ENCODE measurements around the gene CD96.
"Not testable (repeated sequence)": the region's sequence is repeated elsewhere in the genome, so short reads cannot be mapped to it uniquely, and the experiment has no call there.

Gene CD96, protein sequence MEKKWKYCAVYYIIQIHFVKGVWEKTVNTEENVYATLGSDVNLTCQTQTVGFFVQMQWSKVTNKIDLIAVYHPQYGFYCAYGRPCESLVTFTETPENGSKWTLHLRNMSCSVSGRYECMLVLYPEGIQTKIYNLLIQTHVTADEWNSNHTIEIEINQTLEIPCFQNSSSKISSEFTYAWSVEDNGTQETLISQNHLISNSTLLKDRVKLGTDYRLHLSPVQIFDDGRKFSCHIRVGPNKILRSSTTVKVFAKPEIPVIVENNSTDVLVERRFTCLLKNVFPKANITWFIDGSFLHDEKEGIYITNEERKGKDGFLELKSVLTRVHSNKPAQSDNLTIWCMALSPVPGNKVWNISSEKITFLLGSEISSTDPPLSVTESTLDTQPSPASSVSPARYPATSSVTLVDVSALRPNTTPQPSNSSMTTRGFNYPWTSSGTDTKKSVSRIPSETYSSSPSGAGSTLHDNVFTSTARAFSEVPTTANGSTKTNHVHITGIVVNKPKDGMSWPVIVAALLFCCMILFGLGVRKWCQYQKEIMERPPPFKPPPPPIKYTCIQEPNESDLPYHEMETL

DNA sequence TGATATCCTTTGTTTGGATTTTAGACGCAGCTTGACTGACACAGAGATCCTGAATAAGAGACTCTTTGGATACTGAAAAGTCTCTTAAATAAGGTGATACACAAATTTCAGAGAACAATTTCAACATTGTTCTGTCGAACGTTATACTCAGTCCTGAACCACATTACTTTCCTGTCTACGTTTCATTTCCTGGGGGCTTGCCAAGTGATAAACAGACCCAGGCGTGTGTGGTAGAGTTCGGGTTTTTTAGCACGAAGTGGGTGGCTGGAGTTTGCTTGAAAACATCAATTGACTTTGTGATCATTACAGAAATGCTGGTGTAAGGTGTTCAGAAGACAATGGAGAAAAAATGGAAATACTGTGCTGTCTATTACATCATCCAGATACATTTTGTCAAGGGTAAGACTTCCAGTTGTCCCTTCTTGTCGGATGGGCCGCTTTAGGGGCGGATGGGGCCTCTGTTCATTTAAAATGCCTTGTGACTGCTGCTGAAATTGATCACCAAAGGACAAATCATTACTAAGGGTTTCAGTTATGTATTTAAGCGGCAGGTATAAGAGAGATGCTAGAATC, at the start of gene CD96:
Gene CD96, plus strand, starts transcription at position 287 of the 573 bp plus-strand sequence. Its CDS starts 52 bp downstream, at position 339.
- no peak for DNase-seq (ENCODE audit: low spot score)

DNA sequence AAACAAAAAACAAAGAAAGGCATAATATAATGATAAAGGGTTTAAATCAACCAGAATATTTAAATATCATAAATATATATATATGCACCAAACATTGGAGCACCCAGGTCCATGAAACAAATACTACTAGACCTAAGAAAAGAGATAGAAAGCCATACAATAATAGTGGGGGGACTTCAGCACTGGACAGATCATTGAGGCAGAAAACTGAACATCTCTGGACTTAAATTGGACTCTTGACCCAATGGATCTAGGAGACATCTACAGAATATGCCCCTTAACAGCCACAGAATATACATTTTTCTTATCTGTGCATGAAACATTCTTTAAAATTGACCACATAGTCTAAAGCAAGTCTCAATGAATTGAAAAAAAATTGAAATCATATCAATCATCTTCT, 48.7 kb upstream of the CD96 start:
- no peak for DNase-seq (ENCODE audit: low spot score)

DNA sequence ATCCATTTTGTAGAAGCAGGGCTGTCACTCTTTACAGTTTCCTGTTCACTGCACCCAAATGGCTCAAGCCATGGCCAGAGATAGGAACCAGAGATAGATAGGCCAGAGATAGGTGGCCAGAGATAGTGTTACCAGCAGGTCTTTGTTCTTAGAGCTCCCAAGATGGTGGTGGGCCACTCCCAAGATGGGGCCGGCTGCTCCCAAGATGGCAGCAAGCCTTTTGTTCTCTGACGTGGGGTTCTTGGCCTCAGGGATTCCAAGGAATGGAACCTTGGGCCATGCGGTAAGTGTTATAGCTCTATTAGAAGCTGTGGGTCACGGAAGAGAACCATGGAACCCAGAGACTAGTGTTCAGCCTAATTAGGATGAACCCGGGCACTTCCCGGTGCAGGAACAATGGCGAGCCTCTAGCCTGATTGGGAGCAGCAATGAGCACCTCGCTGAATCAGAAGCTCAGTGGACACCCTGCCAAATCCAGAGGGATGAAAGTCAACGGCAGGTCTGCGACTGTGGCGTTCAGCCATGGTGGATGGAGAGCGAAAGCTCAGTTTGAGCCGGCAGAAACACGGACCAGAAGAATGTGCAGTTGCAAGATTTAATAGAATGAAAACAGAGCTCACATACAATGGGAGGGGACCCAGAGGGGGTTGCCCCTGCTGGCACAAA, 45.0 kb upstream of the CD96 start:
- DNase-seq (ENCODE audit: low spot score): no peak

DNA sequence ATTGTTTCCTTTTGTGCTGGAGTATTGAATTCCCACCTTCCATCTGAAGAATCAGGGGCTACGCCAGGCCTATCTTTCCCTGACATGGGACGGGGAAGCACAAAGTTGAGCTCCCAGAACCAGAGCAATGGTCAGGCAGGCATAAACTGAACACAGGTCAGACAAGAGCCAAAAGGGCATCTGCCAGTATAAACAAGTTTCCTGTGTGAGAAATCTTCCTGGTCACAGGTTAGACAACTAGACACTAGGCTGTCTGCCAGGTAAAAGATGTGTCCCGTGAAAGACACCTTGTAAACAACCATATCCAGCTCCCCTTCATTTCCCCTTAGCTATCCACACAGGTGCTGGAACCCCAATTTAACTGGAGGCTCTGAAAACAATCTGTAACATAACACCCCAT, 44.0 kb upstream of the CD96 start:
- DNase-seq (ENCODE audit: low spot score): no peak

DNA sequence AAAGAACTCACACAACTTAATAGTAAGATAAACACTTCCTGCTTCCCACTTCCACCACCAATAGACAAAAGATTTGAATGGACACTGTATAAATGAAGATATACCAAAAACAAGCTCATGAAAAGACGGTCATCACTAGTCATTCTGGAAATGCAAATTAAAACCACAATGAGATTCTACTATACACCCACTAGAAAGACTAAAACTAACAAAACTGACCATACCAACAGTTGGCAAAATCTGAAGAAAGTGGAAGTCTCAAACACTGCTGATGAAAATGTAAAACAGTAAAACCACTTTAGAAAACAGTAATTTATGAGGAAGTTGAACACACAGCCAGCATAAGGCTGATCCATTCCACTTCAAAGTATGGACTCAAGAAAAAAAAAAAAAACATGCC, 35.6 kb upstream of the CD96 start:
- no peak for DNase-seq (ENCODE audit: low spot score)

DNA sequence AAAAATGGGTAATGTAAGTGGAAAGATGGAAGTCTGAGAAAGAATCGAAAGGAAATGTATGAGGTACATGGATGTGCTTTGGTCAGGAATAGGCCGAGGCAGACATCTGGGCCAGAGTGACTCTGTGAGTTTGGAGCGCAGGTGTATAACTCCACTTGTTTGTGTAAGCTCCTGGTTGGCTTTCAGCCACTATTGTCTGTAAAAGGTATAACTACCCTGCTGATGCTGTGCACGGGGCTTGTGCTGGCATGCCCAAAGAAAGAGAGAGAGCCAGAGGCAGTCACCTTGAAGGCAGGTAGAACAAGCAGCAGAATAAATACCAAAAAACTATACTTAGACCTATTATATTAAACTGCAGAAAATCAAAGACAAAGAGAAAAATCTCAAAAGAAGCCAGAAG, 32.7 kb upstream of the CD96 start:
- DNase-seq (ENCODE audit: low spot score): no peak

DNA sequence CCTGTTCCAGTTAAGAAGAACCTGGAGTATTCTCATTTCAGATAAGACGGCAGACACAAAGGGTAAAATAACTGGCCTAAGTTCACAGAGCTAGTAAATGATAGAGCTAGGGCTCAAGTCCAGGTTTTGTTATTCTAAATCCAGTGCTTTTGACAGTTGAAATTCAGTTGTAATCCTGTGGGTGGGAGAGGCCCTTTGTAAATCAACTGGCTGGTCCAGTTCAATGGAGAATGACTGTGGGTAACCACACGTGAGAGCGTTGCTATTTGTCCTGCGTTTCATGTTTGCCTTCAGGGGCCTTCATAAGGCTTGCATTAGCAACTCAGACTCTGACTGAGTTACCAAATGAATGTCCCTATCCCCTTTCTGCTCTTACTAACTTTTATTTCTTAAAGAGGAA, 24.2 kb upstream of the CD96 start:
- DNase-seq (ENCODE audit: low spot score): no peak

DNA sequence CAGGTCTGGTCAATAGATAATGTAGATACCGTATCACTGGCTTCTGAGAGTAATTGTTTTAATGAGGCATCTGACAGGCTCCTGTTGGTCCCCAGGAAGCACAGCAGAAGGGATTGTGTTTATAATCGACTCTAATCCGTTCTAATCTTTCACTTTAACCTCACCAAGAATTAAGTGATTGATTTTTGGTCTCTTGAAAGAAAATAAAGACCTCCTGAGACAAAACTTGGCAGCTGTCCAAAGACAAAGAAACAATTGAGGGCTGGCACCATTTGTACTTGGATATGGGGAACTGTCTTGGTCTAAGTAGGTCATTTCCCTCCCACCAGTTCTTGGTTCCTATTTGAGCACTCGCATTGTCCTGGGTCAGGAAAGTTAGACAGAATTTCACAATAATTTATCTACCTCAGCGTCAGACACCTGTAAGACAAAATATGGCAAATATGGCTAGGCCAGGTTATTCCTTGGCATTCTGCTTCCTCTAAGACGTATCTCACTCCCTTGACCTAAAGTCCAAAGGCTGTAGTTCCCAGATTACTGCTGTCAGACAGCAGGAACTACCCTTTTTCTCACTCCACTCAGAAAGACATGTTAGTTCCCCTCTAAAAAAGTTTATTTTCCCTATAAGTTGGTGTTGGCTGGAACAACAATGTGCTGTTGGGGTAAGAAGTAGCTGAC, 22.7 kb upstream of the CD96 start:
- peak; percentile 67 for DNase-seq (ENCODE audit: low spot score)

DNA sequence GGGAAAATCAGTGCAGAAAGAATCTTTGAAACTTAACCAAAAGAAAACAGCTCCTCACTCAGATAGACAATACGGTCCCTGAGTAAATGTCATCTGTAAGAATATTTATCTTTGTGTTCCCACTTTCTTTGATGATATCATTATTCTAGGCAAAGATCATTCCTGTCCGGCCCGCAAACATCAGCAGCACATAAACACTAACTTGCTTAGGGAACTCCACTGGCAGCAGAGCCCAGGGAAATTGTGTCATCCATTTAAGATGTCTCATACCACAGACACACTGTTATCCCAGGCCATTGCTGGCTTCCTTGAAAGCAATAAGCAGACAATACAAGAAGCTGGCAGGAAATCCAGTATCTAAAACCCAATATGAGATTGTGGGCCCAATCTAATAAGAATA, 20.1 kb upstream of the CD96 start:
- DNase-seq (ENCODE audit: low spot score): no peak

DNA sequence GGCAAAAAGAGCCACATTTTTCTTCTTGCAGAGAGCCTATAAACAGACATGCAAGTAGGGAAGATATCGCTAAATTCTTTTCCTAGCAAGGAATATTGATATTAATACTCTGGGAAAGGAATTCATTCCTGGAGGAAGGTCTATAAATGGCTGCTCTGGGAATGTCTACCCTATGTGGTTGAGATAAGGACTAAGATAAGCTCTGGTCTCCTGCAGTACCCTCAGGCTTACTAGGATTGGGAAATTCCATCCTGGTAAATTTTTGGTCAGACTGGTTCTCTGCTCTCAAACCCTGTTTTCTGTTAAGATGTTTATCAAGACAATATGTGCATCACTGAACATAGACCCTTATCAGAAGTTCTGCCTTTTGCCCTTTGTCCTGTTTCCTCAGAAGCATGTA, 17.5 kb upstream of the CD96 start:
- DNase-seq (ENCODE audit: low spot score): not testable (repeated sequence)

DNA sequence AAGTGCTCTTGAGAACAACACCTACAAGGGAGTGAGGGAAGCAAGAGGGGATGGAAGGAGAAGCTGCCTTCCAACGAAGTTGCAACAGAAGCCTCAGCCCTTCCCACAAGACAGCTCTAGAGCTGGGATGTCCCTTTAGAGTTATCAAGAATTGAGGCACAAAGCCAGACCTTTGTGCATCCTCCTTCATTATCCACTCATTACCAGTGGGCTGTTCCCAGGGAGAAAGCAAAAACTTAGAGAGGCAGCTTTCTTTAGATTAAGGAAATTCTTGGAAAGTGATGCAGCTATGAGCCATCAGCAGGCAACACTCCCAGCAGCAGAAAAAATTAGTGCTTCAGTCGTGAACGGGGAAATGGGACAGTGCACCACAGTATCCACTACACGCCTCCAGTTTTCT, 10.6 kb upstream of the CD96 start:
- no peak for DNase-seq (ENCODE audit: low spot score)

DNA sequence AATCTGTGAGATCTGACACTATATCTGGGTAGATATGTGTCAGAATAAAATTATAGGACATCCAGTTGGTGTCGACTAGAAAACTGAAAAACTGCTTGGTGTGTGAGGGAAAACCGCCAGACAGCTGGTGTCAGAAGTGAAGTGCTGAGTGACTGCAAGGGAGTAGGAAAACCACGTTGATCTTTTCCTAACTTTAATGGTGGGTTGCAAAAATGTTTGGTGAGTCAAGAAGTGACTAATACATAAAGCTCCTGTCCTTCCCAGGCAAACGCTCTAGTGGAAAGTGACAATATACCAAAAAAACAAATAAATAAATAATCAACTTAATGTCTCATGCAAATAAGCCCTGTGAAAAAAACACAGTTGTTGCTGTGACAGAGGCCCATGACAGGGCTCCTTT, 7.3 kb upstream of the CD96 start:
- no peak for DNase-seq (ENCODE audit: low spot score)

DNA sequence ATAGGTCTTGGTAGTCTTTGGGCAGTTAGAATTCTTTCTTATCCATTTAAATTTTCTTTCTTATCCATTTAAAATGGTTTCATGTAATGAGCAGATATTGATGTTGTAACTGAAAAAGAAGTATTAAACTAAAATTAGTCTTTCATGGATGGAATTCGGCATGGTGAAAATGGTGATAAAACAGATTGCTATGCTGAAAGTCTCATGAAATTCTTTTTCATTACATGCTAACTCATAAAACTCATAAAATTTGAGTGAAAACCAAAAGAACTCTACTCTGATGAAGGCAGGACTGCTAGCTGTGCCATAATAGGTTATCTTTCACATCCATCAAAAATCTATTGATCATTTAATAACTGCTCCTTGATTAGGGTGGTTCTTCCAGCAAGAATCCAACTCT, 3.9 kb upstream of the CD96 start:
- no peak for DNase-seq (ENCODE audit: low spot score)

DNA sequence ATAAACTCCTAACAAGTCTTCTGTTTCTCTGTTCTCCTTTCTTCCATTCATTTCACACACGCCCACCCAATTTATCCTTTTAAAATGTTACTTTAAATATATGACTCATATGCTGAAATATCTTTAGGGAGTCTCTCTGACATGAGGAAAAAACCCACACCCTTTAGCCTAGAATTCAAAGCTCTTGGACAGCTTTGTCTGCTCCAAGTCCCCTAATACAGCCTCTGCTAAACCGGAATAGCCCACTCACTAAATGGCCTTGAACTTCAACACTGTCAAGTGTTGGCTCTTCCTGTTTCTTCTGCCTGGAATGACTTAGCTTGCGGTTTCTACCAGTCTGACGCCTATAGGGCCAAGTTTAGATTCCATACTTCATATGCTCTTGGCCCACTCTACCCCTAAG, 3.3 kb upstream of the CD96 start:
- DNase-seq (ENCODE audit: low spot score): no peak

DNA sequence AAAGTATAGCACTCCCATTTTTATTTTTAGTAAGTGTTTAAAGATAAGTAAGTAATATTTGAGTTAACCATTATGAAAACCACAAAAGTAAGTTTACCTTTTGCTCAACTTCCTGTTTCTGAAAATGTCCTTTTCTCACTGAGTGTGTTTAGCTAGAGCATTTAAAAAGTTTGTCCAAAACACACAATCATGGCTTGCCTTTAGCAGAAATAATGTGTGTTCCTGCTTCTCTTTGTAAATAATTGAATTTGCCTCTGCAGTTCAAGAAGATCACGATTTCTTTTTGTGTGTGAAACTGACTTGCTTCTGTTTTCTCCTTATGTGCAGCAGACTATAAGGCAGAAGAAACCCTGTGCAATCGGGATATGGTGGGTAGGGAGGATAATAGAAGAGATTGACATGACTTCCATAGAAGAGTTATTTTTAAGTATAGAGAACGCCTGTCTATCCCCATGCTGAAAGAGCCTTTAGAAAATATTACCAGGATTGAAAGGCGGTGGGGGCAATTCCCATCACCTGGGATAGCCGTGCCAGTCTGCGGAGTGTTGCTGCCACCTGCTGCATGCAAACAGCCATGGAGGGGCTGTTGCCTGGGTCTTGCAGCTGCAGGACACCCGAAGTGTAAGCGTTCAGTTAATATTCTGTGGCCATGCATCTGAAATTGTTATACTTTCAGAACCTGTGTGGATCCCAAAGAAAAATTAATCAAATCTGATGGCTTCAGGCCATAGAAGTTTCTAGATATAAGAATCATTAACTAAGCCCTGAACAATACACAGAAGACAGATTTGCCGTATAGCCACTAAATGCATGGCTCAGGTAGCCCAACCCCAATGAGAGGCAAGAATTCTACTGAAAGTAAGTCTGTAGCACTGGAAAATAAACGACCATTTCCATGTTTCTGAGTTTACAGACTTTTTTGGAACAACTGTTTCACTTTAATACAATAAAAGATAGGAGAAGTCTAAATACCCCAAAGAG, 2.4 kb upstream of the CD96 start:
- DNase-seq (ENCODE audit: low spot score): peak; percentile 80

DNA sequence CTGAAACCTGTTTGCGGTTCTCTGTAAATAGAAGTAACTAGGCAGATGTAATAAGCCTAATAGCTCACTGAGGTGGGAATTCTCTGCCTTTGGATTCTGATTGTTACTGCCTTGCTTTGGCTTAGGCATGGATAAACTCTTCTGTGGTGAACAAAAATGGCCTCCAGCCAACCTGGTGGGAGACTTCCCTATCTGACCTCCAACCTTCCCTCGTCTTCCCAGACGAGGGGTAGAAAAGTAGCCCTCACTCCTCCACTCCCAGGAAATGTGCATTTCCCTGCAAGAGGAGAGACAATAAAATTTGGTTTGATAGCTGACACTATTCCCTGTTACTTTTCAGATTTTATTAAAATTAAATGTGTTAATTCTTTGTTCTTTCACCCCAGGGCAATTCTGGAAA, 606 bp upstream of the CD96 start:
- DNase-seq (ENCODE audit: low spot score): no peak

DNA sequence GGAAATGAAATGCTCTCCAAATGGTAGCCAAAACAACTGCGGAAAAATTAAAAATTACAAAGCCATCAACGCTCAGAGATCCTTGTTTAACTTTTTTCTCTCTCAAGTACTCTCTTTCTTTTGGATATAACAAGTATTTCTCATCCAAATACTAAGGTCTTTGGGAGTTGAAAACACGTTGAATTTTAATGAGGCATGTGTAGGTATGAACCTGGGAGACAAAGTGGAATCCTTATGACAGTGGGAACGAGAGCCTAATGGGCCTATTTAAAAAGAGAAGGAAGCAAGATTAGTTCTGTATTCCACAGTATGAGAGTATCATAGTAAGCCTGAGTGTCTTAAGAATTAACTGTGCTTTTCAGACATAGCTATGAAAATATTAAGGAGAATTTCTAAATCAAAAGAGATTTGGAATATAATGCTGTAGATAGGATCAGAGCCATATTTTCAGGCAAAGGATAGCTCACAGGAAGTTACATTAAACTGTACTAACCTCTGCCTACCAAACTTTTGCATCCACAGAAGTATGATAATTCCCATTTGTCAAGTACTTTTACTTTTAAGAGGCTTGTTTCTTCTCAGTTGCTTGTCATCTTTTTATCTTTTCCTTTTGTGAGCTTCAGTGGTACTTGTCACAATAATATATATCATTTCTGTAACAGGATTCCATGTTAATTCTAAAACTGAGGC, 759 bp downstream of the CD96 start:
- DNase-seq (ENCODE audit: low spot score): no peak

DNA sequence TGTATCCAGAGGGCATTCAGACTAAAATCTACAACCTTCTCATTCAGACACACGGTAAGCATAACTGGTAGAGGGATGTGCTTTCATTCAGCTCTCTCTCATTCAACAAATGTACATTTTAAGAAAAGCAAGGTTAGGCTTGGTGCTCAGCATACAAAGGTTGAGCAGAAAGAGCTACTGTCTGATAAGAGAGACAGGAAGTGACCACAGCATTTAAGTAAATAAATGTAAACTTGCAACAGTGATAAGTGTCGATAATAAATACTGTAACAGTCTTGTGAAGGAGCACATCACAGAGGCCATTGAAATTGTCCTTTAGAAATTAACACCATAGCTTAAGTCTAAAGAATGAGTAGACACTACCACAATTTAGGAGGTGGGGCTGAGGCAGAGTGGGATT, 3.4 kb downstream of the CD96 start:
- no peak for DNase-seq (ENCODE audit: low spot score)

DNA sequence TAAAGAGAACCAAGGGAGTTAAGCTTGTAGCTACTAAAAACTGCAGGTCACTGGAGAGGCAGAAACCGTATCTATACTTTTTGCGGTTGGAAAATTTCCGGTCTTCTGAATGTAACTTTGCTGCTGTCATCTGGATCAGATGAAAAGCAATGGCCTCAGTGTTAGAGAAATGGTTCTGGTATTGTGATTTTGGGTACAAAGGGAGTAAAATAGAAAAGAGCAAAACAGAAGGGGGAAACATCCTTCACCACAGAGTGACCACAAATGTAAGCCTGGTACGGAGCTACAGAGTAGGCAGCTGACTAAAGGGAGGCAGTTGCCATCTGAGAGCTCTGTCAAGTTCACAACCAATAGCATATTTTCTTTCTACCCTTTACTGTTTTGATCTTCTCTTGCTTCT, 5.6 kb downstream of the CD96 start:
- DNase-seq (ENCODE audit: low spot score): no peak

DNA sequence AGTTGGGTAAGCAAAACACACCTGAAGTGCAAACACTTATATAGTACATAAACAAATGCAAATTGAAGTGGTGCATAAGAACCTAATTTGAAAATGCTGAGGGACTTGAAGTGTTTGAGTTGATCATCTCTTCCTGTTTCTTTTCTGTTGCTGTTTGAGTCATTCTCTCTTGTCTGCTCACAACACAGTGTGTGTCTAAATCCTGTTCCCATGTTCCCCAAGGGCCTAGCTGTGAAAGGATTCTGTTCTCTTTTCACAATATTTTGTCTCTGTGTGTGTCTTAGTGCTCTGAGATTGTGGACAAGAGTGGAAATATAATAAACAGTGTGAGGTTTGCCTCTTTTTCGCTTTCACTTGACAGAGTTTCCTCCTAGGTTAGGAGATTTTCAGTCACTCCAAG, 6.1 kb downstream of the CD96 start:
- no peak for DNase-seq (ENCODE audit: low spot score)

DNA sequence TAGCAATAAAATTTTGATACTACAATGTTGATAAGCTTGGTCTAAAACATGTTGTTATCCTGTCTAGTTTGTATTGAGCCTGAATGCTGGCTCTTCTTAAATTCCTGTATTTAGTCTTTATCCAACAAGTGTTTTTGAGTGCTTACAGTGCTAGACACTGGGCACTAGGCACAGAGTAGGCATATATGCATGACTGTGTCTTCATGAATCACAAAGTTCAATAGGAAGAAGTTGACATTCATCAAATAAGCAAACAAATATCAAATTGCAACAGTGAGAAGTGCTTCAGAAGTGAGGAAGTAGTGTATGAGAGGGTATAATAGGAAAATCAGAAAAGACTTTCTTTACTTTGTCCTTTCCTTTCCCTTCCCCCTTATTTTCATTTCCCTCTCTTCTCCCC, 6.8 kb downstream of the CD96 start:
- no peak for DNase-seq (ENCODE audit: low spot score)
